ENCODE results near the gene DVL2.

DNA sequence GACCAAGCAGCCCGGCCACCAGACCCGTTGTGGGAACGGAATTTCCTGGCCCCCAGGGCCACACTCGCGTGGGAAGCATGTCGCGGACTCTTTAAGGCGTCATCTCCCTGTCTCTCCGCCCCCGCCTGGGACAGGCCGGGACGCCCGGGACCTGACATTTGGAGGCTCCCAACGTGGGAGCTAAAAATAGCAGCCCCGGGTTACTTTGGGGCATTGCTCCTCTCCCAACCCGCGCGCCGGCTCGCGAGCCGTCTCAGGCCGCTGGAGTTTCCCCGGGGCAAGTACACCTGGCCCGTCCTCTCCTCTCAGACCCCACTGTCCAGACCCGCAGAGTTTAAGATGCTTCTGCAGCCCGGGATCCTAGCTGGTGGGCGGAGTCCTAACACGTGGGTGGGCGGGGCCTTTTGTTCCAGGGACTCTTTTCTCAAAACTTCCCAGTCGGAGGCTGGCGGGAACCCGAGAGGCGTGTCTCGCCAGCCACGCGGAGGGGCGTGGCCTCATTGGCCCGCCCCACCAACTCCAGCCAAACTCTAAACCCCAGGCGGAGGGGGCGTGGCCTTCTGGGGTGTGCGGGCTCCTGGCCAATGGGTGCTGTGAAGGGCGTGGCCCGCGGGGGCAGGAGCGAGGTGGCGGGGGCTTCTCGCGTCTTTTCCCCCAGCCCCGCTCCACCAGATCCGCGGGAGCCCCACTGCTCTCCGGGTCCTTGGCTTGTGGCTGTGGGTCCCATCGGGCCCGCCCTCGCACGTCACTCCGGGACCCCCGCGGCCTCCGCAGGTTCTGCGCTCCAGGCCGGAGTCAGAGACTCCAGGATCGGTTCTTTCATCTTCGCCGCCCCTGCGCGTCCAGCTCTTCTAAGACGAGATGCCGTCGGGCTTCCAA, 47.0 kb upstream of the DVL2 start, which contains the start of gene SLC2A4:
- TF ChIP-seq, protein P1, sequence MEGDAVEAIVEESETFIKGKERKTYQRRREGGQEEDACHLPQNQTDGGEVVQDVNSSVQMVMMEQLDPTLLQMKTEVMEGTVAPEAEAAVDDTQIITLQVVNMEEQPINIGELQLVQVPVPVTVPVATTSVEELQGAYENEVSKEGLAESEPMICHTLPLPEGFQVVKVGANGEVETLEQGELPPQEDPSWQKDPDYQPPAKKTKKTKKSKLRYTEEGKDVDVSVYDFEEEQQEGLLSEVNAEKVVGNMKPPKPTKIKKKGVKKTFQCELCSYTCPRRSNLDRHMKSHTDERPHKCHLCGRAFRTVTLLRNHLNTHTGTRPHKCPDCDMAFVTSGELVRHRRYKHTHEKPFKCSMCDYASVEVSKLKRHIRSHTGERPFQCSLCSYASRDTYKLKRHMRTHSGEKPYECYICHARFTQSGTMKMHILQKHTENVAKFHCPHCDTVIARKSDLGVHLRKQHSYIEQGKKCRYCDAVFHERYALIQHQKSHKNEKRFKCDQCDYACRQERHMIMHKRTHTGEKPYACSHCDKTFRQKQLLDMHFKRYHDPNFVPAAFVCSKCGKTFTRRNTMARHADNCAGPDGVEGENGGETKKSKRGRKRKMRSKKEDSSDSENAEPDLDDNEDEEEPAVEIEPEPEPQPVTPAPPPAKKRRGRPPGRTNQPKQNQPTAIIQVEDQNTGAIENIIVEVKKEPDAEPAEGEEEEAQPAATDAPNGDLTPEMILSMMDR (IDR thresholded peaks at IDR 0.05) = no peak
- TF ChIP-seq ESRRA (CRISPR knock-in tag; IDR thresholded peaks at IDR 0.05; ENCODE audit: borderline replicate concordance) = no peak
- TF ChIP-seq TEAD4 (CRISPR knock-in tag; IDR thresholded peaks at IDR 0.05) = no peak
- TF ChIP-seq ZNF317 (CRISPR knock-in tag; IDR thresholded peaks at IDR 0.05; ENCODE audit: borderline replicate concordance, low read depth) = no peak
- no peak for TF ChIP-seq ZNF138 (CRISPR knock-in tag; conservative IDR thresholded peaks at IDR 0.05)
- no peak for TF ChIP-seq ZBTB21 (CRISPR knock-in tag; IDR thresholded peaks at IDR 0.05; ENCODE audit: borderline replicate concordance)
- TF ChIP-seq, protein P2, sequence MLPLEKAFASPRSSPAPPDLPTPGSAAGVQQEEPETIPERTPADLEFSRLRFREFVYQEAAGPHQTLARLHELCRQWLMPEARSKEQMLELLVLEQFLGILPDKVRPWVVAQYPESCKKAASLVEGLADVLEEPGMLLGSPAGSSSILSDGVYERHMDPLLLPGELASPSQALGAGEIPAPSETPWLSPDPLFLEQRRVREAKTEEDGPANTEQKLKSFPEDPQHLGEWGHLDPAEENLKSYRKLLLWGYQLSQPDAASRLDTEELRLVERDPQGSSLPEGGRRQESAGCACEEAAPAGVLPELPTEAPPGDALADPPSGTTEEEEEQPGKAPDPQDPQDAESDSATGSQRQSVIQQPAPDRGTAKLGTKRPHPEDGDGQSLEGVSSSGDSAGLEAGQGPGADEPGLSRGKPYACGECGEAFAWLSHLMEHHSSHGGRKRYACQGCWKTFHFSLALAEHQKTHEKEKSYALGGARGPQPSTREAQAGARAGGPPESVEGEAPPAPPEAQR (CRISPR knock-in tag; IDR thresholded peaks at IDR 0.05) = no peak
- no peak for TF ChIP-seq GRHL2 (CRISPR knock-in tag; IDR thresholded peaks at IDR 0.05; ENCODE audit: insufficient replicate concordance, severe bottlenecking)
- TF ChIP-seq, protein P3, sequence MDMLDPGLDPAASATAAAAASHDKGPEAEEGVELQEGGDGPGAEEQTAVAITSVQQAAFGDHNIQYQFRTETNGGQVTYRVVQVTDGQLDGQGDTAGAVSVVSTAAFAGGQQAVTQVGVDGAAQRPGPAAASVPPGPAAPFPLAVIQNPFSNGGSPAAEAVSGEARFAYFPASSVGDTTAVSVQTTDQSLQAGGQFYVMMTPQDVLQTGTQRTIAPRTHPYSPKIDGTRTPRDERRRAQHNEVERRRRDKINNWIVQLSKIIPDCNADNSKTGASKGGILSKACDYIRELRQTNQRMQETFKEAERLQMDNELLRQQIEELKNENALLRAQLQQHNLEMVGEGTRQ (CRISPR knock-in tag; IDR thresholded peaks at IDR 0.05) = peak; percentile 67
- TF ChIP-seq NFYB (CRISPR knock-in tag; conservative IDR thresholded peaks at IDR 0.05; ENCODE audit: low read depth) = no peak
- TF ChIP-seq, protein P4, sequence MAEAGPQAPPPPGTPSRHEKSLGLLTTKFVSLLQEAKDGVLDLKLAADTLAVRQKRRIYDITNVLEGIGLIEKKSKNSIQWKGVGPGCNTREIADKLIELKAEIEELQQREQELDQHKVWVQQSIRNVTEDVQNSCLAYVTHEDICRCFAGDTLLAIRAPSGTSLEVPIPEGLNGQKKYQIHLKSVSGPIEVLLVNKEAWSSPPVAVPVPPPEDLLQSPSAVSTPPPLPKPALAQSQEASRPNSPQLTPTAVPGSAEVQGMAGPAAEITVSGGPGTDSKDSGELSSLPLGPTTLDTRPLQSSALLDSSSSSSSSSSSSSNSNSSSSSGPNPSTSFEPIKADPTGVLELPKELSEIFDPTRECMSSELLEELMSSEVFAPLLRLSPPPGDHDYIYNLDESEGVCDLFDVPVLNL (CRISPR knock-in tag; IDR thresholded peaks at IDR 0.05; ENCODE audit: borderline replicate concordance, low read depth) = no peak
